Cardiac fibroblast (primary cell): Measurements from ENCODE around the gene SF3B5.

Experiments used
- DNase-seq, 2 donors: peaks; one replicate each; pipeline versions ENCODE4 v3.0.0 to v3.0.0-alpha.2; 2010; ENCODE audit warnings: low read depth in 2 of 2
- H3K4me3 ChIP-seq, 2 donors: replicated peaks in 1 of 2; 1 replicate in 1 of 2; 2 replicates in 1 of 2; pipeline ENCODE4 v1.5.1; 2011; ENCODE audit warnings: low read depth in 2 of 2, low read length in 2 of 2, mild to moderate bottlenecking in 2 of 2, moderate library complexity in 1 of 2
- CTCF ChIP-seq: IDR thresholded peaks from one replicate; pipeline ENCODE4 v1.5.1; 2011; ENCODE audit warnings: low read depth, mild to moderate bottlenecking, low read length, inconsistent platforms

Gene SF3B5

GRCh38 chr6:144077871-144078270 is 17.5 kb downstream of the SF3B5 start:
- no peak for TF ChIP-seq CTCF
- H3K4me3 ChIP-seq = no peak overlapping the region
- no peak for DNase-seq

DNA sequence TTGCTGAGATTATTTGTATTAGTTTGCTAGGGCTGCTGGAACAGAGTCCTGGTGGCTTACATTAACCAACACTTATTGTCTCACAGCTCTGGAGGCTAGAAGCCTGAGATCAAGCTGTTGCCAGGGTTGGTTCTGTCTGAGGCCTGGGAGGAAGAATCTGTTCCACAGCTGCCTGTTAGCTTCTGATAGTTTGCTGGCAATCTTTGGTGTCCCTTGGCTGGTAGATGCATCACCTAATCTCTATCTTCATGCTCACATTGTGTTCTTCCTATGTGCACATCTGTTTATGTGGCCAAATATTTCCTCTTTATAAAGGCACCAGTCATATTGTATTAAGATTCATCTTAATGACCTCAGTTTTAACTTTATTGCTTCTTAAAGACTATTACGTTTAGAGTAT is 19.5 kb downstream of the SF3B5 start:
- H3K4me3 ChIP-seq = no peak overlapping the region
- no peak for DNase-seq
- no peak for TF ChIP-seq CTCF

DNA sequence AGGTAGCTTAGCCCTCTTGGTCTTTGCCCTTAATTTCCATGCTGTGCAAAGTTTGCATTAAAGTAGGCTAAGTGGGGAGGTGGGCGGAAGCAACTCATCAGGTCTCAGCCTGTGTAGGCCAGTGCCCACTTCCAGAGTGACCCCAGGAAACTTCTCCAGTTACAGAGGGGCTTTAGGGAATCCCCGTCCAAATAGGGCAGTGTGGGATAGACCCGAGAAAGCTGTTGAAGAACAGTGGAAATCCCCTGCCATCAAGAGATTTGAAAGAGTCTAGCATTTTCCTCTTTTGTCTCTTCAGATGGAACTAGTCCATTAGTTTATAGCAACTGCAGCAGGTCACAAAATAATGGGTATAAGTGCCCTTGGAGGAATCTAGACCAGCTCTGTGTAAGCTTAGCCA is 20.2 kb downstream of the SF3B5 start:
- TF ChIP-seq CTCF = no peak
- no peak overlapping the region for H3K4me3 ChIP-seq
- no peak for DNase-seq

DNA sequence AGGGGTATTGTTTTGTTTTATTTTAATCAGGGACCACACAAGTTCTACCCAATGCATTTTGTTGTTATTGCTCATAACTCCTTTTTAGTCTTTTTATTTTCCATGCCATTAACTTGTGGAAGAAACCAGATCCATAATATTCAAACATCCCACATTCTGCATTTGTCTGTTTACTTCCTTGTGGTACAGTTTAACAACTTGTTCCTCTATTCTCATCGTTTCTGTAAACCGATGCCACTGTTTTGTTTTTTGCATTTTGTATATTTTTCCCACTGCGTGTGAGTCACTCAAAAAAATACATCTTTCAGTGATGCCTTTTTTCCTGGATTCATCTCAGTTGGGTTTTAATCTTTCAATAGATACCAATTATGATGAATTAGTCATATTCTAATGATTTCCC is 22.3 kb downstream of the SF3B5 start:
- DNase-seq = no peak
- no peak overlapping the region for H3K4me3 ChIP-seq
- no peak for TF ChIP-seq CTCF

DNA sequence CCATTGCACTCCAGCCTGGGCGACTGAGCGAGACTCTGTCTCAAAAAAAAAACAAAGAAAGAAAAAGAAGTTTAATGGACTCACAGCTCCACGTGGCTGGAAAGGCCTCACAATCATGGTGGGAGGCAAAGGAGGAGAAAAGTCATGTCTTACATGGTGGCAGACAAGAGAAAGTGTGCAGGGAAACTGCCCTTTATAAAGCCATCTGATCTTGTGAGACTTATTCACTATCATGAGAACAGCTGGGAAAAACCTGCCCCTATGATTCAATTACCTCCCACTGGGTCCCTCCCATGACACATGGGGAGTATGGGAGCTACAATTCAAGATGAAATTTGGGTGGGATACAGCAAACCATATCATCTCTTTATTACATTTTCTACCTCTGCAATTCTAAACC is 25.9 kb downstream of the SF3B5 start:
- no peak for DNase-seq
- TF ChIP-seq CTCF = no peak
- no peak overlapping the region for H3K4me3 ChIP-seq

- no peak for TF ChIP-seq CTCF
- no peak overlapping the region for H3K4me3 ChIP-seq
- no peak for DNase-seq
Measured at GRCh38 chr6:144068794-144069193, 26.6 kb downstream of the SF3B5 start.

DNA sequence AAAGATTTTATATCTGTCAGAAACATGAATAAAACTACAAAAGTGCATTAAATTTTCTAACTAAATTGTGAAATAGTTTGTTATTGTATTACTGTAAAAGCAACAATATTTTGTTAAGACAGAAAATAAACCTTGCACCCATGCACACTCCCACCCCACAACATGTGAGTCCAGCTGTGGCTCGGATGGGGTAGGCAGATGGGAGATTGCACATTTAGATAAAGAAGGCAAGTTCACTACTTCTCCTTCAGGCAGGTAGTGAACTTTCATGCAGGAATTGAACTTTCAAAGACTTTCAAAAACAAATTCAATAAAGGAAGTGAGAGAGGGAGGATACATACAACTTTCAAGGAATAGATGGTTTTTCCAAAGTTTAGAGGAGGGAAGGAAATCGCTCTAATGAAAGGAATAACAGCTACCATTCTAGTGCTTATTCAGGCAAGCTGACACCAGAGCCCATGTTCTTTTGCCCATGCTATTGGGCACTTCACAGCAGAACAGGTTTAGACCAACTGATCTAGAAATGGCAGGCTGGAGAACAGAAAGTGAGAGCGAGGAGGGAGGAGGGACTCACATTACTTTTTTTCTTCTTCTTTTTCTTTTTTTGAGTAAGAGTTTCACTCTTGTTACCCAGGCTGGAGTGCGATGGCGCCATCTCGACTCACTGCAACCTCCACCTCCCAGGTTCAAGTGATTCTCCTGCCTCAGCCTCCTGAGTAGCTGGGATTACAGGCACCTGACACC is 28.5 kb downstream of the SF3B5 start:
- DNase-seq = no peak
- H3K4me3 ChIP-seq = no peak overlapping the region
- no peak for TF ChIP-seq CTCF
